Measurements from ENCODE around the gene RMRP. TPM values are rescaled to one million over a fixed set of nuclear protein-coding genes. Genes with fewer than 3 reads are reported as not detected.

RMRP gene
- total and polyA plus RNA-seq, 10 of the 15 experiments (the other 5 are each of a cell fraction or from before 2014, with no cell fraction given): 12.0 to 42,450 (median 6,418) TPM; not detected in 4

DNA sequence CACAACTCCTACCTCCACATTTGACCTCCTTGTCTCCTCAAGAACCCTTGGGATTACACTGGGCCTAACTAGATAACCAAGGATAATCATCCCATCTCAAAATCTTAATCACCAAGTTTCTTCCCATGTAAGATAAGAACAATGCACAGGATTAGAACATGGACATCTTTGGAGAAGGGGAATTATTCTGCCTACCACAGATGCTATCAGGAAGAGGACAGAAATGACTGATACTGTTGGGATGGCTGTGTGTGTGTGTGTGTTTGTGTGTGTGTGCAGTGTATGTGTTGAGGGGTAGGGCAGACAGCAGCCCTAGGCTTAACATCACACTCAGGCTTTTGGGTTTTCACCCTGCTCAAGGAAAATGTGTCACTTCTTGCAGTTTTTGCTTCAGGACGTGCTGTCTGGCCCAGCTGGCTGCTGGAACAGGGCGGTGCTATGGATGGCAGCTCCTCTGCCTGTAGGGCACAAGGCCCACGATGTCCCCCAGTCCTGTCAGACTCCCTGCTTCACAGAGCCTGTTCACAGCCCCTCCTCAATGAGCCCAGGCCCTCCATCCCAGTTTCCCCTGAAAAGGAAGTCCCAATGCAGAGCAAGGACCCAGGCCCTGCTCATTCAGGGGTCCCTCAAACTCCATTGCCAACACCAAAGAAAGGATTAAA lies 23.7 kb upstream of the RMRP start:
- SMC1A ChIA-PET (ENCODE audit: uncharacterized antibody, unreplicated experiment): interaction anchor here (1.0 to 1.8 kb wide), 4 partner anchors 12 to 201 kb away, joined by 3 to 6 read pairs (median 4); no protein-coding TSS in a partner anchor
- no peaks in the 10 kb centered on the region for H3K9me3 ChIP-seq (replicated peaks; ENCODE audit: control insufficient read depth, insufficient read depth, low read length)
- RAD21 ChIA-PET (ENCODE audit: unreplicated experiment): interaction anchor here (1.1 kb wide), 1 partner anchor 17 kb away, joined by 4 read pairs; the partner anchor contains the start of gene ARHGEF39
- in situ Hi-C loops (cut with MboI): no loop called here
- H2AFZ ChIP-seq (ENCODE audit: control insufficient read depth, low read depth, low read length): no peak overlapping the region
- WGBS (ENCODE audit: insufficient coverage, insufficient replicate concordance, low lambda C conversion rate, missing lambda C conversion rate): 46% methylated on average over 3 of the region's 3 CpGs
- H3K27ac ChIP-seq (ENCODE audit: control insufficient read depth, insufficient read depth): no peak overlapping the region
- no peaks in the 10 kb centered on the region for H4K20me1 ChIP-seq (ENCODE audit: control insufficient read depth, insufficient read depth)
- intact Hi-C loops (cut with micrococcal nuclease; ENCODE audit: unreplicated experiment): no loop called here
- BruUV-seq (replicated peaks): no TSS peak
- no peak for DNase-seq (ENCODE audit: low read depth, low spot score)
- H3K36me3 ChIP-seq (ENCODE audit: control insufficient read depth in 2 of 2, insufficient read depth in 2 of 2, low read length in 1 of 2): no peaks in the 10 kb centered on the region
- no peak overlapping the region for H3K4me2 ChIP-seq (ENCODE audit: control insufficient read depth, insufficient read depth)
- peaks cover 8% of the 10 kb centered on the region for H3K4me1 ChIP-seq (ENCODE audit: control insufficient read depth, insufficient read depth, low read length)
- TF ChIP-seq, protein P1, sequence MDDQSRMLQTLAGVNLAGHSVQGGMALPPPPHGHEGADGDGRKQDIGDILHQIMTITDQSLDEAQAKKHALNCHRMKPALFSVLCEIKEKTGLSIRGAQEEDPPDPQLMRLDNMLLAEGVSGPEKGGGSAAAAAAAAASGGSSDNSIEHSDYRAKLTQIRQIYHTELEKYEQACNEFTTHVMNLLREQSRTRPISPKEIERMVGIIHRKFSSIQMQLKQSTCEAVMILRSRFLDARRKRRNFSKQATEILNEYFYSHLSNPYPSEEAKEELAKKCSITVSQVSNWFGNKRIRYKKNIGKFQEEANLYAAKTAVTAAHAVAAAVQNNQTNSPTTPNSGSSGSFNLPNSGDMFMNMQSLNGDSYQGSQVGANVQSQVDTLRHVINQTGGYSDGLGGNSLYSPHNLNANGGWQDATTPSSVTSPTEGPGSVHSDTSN (IDR thresholded peaks at IDR 0.05; ENCODE audit: insufficient replicate concordance, low read depth, low read length): no peak
- no peak for TF ChIP-seq NBN (IDR thresholded peaks at IDR 0.05)
- no peak for TF ChIP-seq EED (IDR thresholded peaks at IDR 0.05; ENCODE audit: low read depth)
- no peaks in the 10 kb centered on the region; a peak in 2 of 4 replicates for H3K27me3 ChIP-seq (replicated peaks in 1 of 2; ENCODE audit: control insufficient read depth in 2 of 2, insufficient read depth in 2 of 2, low read length in 1 of 2)
- POLR2A ChIA-PET: interaction anchor here (1.4 to 1.8 kb wide), 3 partner anchors 14 to 46 kb away, joined by 3 to 5 read pairs (median 3); no protein-coding TSS in a partner anchor
- no peak overlapping the region for H3K4me3 ChIP-seq
- no peaks in the 10 kb centered on the region for H3K79me2 ChIP-seq (ENCODE audit: control insufficient read depth, insufficient read depth, low read length)
- CTCF ChIA-PET: interaction anchor here (1.0 to 2.6 kb wide), 3 partner anchors 14 to 22 kb away, joined by 6 to 28 read pairs (median 7); no protein-coding TSS in a partner anchor
- H3K9ac ChIP-seq (ENCODE audit: control insufficient read depth, insufficient read depth, low read length): no peak overlapping the region
- no peak for ATAC-seq
- no peak for FAIRE-seq
